NCI-H2227 (cell line): ENCODE results near the gene CASKIN1.
"Not testable (repeated sequence)": the region's sequence is repeated elsewhere in the genome, so short reads cannot be mapped to it uniquely, and the experiment has no call there.

Experiments
- DNase-seq: peaks from one replicate; lab custom pipeline; 2025; ENCODE audit not compliant: unreplicated experiment; lab: John Stamatoyannopoulos, UW

CASKIN1 gene

DNA sequence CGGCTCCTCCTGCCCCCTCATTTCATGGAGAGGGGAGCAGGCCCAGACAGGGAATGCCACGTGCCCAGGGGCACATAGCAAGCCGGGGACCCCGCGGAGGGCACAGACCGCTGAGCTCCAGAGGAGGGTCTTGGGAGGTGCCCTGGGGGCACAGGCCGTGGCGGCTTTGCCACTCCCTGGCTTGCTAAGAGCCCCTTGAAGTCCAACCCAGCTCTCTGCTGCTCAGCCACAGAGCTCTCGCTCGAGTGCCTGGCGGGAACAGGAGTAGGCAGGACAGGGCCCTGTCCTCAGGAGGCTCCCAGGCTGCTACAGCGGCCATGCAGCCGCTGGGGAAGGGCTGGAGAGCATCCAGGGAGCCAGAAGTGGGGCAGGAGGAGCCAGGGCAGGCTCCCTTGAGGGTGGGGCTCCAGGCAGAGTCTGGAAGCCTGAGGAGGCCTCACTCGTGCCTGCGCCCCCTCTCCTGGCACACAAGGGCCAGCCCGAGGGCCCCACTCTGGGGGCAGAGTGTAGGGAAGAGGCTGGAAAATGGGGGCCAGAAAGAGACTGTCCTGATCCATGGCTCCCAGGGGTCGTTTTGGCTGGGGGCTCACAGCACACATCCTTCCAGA is 52.4 kb downstream of the CASKIN1 start:
- no peak for DNase-seq

DNA sequence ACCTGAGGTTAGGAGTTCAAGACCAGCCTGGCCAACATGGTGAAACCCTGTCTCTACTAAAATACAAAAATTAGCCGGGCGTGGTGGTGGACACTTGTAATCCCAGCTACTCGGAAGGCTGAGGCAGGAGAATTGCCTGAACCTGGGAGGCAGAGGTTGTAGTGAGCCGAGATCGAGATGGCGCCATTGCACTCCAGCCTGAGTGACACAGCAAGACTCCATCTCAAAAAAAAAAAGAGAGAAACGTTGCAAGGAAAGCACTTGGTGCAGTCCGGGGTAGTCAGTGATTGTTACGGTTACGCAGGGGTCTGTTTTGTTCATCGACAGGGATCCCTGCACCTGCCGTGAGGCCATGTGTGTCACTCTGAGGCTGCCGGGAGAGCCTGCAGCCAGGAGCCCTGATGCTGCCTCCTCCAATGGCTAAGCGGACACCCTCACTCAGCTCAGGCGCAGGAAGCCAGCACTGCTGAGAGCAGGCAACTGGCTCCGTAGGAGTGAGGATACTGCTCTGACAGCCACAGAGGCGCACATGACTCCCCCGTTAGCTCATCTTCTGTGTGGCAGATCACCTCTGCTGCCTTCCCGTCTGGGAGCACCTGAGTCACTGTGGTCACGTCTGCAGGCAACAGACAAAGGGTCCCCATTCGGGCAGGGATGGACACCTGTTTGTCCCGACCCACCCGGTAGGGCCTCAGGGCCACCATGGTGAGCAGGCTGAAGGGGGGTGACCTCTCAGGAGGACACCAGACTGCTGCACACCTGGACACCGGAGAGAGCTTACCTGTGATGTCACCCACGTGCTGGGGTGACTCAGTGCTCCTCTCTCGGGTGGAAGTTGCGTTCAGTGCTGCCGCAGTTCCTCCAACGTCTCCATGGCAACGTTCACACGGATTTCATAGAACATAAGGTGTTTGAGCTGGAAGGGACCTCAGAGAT is 53.2 kb downstream of the CASKIN1 start:
- no peak for DNase-seq

DNA sequence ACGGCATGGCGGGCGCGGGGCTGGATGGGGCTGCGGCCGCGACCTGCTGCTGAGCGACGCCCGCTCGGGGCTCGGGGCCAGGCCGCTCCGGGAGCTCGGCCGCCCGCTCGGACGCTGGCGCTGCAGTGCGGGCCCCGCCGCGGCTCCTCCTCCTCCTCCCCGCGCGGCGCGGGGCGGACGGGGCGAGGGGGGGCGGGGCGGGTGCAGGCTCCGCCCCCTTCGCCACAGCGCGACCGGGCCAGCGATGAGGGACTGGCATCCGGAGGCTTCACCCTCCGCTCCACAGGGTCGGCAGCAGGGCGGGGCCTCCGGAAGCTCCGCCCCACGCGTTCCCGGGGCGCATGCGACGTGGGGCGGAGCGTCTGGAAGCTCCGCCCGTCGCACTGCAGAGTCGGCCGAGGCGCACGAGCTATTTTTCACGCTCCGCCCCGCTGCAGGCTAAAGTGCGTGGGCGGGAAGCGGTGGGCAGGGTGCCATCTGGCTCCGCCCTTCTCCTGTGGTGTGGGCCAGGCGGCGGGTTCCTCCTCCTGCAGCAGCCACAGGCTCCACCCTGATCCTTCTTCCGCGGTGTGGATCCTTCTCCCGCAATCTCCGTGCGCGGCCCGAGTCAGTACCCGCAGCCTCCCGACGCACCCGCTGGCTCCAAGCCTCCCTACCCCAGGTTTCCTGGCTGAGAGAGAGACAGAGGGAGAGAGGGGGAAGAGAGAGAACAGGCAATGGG is 60.5 kb downstream of the CASKIN1 start, which contains the start of gene PKD1:
TSS of gene PKD1 (minus strand) at position 129 of the 721 bp plus-strand sequence. CDS start 209 bp downstream, outside the sequence.
- peak; percentile 94 for DNase-seq

DNA sequence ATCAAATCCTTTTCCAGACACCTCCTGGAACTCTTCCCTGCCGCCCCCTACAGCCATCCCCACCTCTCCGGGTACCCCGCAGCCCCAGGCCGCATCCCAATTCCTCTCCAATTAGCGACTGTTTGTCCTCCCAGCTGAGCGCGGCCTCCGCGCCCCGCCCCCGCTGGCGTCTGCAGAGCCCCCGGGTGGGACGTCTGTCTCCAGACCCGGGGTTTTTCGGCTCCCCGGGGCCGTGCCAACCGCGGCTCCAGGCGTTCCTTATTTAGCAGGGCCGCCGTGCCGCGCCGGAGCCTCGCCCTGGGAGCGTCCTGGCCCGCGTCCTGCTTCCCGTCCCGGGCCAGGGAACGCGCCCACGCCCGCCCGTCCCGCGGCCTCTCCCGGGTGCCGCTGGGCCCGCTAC is 61.3 kb downstream of the CASKIN1 start:
- DNase-seq = peak; percentile 28

DNA sequence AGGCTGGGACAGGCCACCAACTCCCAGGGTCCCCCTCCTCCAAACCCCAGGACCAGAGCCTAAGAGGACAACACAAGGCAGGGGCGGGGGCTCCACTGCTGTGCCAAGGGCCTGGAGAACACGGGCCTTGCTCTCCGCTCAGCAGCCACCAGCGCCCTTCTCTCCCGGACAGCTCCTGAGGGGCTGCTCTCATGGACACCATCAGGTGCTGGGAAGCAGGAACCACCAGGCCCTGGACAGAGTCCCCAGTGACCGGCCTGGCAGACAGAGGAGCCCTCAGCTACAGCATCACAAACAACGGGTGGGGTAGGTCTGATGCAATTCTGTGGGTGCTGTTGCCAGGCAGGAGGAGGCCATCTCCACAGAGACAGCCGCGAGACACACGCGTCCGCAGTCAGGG is 62.6 kb downstream of the CASKIN1 start:
- not testable (repeated sequence) for DNase-seq

DNA sequence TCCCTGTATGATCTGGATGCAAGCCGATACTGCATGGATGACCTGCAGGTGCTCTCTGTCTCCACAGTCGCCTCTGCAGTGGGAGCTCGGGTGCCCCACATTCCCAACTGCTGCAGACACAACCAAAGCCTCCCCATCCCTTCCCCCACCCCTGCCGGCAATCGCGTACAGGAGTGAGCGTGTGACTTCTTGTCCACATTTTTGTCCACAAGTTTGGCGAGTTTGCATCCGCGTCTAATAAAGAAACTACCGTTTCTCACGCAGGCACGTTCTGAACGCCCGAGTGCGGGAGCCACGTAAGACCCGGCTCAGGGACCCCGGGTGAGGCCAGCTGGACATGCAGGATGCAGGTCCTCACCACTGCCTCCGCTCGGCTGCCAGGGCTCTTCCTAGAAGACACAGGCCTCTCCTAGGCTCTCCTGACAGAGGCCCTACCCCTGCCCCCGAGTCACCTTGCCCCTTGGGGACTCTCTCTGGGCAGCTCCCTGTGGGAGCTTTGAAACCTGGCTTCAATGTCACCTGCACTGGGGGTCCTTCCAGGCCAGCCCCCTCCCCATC is 66.4 kb downstream of the CASKIN1 start:
- DNase-seq = not testable (repeated sequence)

DNA sequence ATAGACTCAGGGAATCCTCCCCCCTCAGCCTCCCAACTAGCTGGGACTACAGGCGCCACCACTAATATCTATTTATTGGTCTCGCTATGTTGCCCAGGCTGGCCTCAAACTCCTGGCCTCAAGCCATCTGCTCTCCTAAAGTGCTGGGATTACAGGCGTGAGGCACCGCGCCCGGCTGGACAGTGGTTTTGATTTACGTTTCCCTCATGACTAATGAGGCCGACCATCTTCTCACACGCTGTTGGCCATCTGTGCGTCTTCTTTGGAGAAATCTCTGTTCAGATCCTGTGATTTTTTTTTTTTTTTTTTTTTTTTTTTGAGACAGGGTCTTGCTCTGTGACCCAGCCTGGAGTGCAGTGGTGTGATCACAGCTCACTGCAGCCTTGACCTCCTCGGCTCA is 67.2 kb downstream of the CASKIN1 start:
- DNase-seq = not testable (repeated sequence)

DNA sequence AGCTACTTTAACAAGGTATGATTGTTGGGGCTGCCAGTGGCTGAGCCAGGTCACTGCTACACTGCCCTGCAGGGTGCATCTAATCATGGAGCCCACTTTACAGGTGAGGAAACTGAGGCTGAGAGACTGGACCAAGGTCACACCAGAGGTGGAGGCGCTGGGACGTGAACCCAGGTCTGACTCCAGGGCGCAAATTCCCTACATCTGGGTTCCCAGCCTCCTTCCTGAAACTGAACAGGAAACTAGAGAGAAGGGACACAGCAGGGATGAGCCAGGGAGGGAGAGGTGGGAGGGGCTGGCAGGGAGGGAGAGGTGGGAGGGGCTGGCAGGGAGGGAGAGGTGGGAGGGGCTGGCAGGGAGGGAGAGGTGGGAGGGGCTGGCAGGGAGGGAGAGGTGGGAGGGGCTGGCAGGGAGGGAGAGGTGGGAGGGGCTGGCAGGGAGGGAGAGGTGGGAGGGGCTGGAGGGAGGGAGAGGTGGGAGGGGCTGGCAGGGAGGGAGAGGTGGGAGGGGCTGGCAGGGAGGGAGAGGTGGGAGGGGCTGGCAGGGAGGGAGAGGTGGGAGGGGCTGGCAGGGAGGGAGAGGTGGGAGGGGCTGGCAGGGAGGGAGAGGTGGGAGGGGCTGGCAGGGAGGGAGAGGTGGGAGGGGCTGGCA is 68.7 kb downstream of the CASKIN1 start:
- DNase-seq = peak; percentile 47
